GM12878 (cell line): Measurements from ENCODE around the gene RPL10. TPM values are rescaled to one million over a fixed set of nuclear protein-coding genes. Genes with fewer than 3 reads are reported as not detected.

ENCODE experiments used
- CBX5 ChIP-seq: sonication (generic); IDR thresholded peaks from 2 replicates; pipeline ENCODE4 v1.6.1; 2016; ENCODE audit warnings: low read depth, moderate library complexity, mild to moderate bottlenecking, inconsistent platforms
- CTCF ChIP-seq, 3 experiments: IDR thresholded peaks in 2 of 3; conservative IDR thresholded peaks in 1 of 3; 2 replicates each; pipeline ENCODE4 v1.5.1; 2011; ENCODE audit warnings: low read depth in 3 of 3, low read length in 3 of 3, mild to moderate bottlenecking in 3 of 3, control low read depth in 2 of 3, moderate library complexity in 2 of 3, inconsistent platforms in 1 of 3, mixed read lengths in 1 of 3; ENCODE audit not compliant: control insufficient read depth in 2 of 3, insufficient read depth in 1 of 3; ENCODE audit errors: extremely low read depth in 1 of 3
- DPF2 ChIP-seq: fragments of 450-650 bp; IDR thresholded peaks from 2 replicates; pipeline ENCODE4 v1.6.1; 2017; ENCODE audit warnings: mild to moderate bottlenecking
- GATAD2B ChIP-seq: fragments of 450-650 bp; conservative IDR thresholded peaks from 2 replicates; pipeline ENCODE4 v1.6.1; 2017; ENCODE audit warnings: low read depth, mild to moderate bottlenecking, moderate library complexity
- HDAC6 ChIP-seq: fragments of 200-600 bp; sonication (generic); IDR thresholded peaks from one replicate; pipeline ENCODE4 v1.8.0; 2017; ENCODE audit warnings: antibody characterized with exemption; ENCODE audit not compliant: unreplicated experiment
- IKZF1 ChIP-seq: fragments of 450-650 bp; conservative IDR thresholded peaks from 2 replicates; pipeline ENCODE4 v1.6.1; 2017; ENCODE audit warnings: antibody characterized with exemption, mild to moderate bottlenecking
- MAX ChIP-seq: IDR thresholded peaks from 2 replicates; pipeline ENCODE4 v1.6.1; 2012; ENCODE audit warnings: low read depth, low read length, improper control_type of control experiment
- MXI1 ChIP-seq: fragments of 150-350 bp; IDR thresholded peaks from 2 replicates; pipeline ENCODE4 v1.6.1; 2011; ENCODE audit warnings: low read depth, mild to moderate bottlenecking, inconsistent platforms, low read length, improper control_type of control experiment
- NR2F1 ChIP-seq: fragments of 450-650 bp; conservative IDR thresholded peaks from 2 replicates; pipeline ENCODE4 v1.6.1; 2017; ENCODE audit warnings: mild to moderate bottlenecking
- PML ChIP-seq: IDR thresholded peaks from 2 replicates; pipeline ENCODE4 v1.6.1; 2012; ENCODE audit warnings: low read length, inconsistent platforms
- POLR2A ChIP-seq: IDR thresholded peaks from 2 replicates; pipeline ENCODE4 v1.6.1; 2011; ENCODE audit warnings: low read depth, mild to moderate bottlenecking, low read length
- POLR2AphosphoS2 ChIP-seq: IDR thresholded peaks from 2 replicates; pipeline ENCODE4 v1.6.1; 2011; ENCODE audit warnings: low read depth, mild to moderate bottlenecking, low read length, improper control_type of control experiment, moderate library complexity
- TCF12 ChIP-seq: IDR thresholded peaks from 2 replicates; pipeline ENCODE4 v1.6.1; 2011; ENCODE audit warnings: low read depth, mild to moderate bottlenecking, low read length
- USF1 ChIP-seq: IDR thresholded peaks from 2 replicates; pipeline ENCODE4 v1.6.1; 2011; ENCODE audit warnings: borderline replicate concordance, low read depth, mild to moderate bottlenecking, moderate library complexity, mixed read lengths, low read length; ENCODE audit not compliant: insufficient read depth; ENCODE audit errors: extremely low read length
- ZBTB33 ChIP-seq: fragments of 450-650 bp; IDR thresholded peaks from 2 replicates; pipeline ENCODE4 v1.6.1; 2017; ENCODE audit warnings: mild to moderate bottlenecking
- ZNF207 ChIP-seq: fragments of 450-650 bp; IDR thresholded peaks from 2 replicates; pipeline ENCODE4 v1.6.1; 2014; ENCODE audit warnings: antibody characterized with exemption, mild to moderate bottlenecking, borderline replicate concordance
- ZNF687 ChIP-seq: fragments of 450-650 bp; IDR thresholded peaks from 2 replicates; pipeline ENCODE4 v1.6.1; 2017; ENCODE audit warnings: mild to moderate bottlenecking, moderate library complexity
- polyA plus RNA-seq, 11 experiments: library from polyadenylated mRNA; depleted of rRNA in 4 of 11; unstranded in 6 of 11; stranded (reverse) in 5 of 11; fragments of >200 nt; fragmentation: Nextera tagmentation in 4 of 11; fragmentation: Illumina TruSeq in 1 of 11; extraction: Ambion mirVana in 4 of 11; extraction: Trizol in 1 of 11; gene quantifications; 1 replicate in 1 of 11; 2 replicates in 10 of 11; pipeline versions ENCODE4 v1.2.1 to v1.2.3, GENCODE V29; 2011 to 2016; ENCODE audit warnings: inconsistent platforms in 2 of 11, missing spikeins in 2 of 11, low read depth in 1 of 11
- total RNA-seq, 4 experiments: library from RNA; depleted of rRNA in 3 of 4; stranded (reverse); fragments of >200 nt in 3 of 4; fragmentation: Illumina TruSeq in 1 of 4; extraction: Trizol in 1 of 4; gene quantifications; 2 replicates each; pipeline versions ENCODE4 v1.2.1 to v1.2.3, GENCODE V29; 2013 to 2021

RPL10 gene
- total and polyA plus RNA-seq, 10 of the 15 experiments (the other 5 are each of a cell fraction or from before 2014, with no cell fraction given), result 1,938 to 7,222 (median 4,494) TPM

GRCh38 chrX:154378059-154378798 lies 19.9 kb upstream of the RPL10 start (continued):
- TF ChIP-seq USF1, result no peak
- TF ChIP-seq ZBTB33, result no peak
- TF ChIP-seq MXI1, result no peak
- peak; percentile 63; the same call in 1 of the 2 replicates for TF ChIP-seq DPF2
- no peak for TF ChIP-seq CBX5
- no peak for TF ChIP-seq CTCF (IDR thresholded peaks at IDR 0.05 in 2 of 3, conservative IDR thresholded peaks at IDR 0.05 in 1 of 3; ENCODE audit: control insufficient read depth in 2 of 3, extremely low read depth in 1 of 3, insufficient read depth in 1 of 3, low read depth in 3 of 3, low read length in 3 of 3)
- 0 out of 2 replicates have a peak, but pooled peaks have one; percentile 46 for TF ChIP-seq IKZF1
- TF ChIP-seq POLR2A, result peak; percentile 76
- peak; percentile 60; the same call in 1 of the 2 replicates for TF ChIP-seq ZNF687
- TF ChIP-seq GATAD2B, result peak; percentile 56; the same call in 1 of the 2 replicates
- no peak for TF ChIP-seq ZNF207
- TF ChIP-seq NR2F1, result 0 out of 2 replicates have a peak, but pooled peaks have one; percentile 8
- no peak for TF ChIP-seq TCF12
- TF ChIP-seq MAX, result no peak
- TF ChIP-seq HDAC6, result peak; percentile 43
- 0 out of 2 replicates have a peak, but pooled peaks have one; percentile 44 for TF ChIP-seq POLR2AphosphoS2
- no peak for TF ChIP-seq PML
